GM12878 (cell line): ENCODE measurements around the gene DENND6A. TPM values are rescaled to one million over a fixed set of nuclear protein-coding genes. Genes with fewer than 3 reads are reported as not detected.

ENCODE experiments used
- ATAC-seq: fragments of 200-7000 bp; cut with Tn5 transposase; 3 replicates; pipeline ENCODE4 v1.9.1; 2020; ENCODE audit warnings: mild to moderate bottlenecking, moderate library complexity
- BruUV-seq: library from RNA; stranded (reverse); fragments of 400-500 nt; replicated peaks from 2 replicates; lab custom pipeline; 2021; lab: Mats Ljungman, UMichigan
- CTCF ChIA-PET: fragments of 300-600 bp; sonication (Branson Sonifier 250); formaldehyde crosslinking; extraction: SDS; loops from one replicate; lab custom pipeline; 2021; ENCODE audit warnings: inconsistent platforms; lab: Yijun Ruan, JAX
- POLR2A ChIA-PET: fragments of 350-600 bp; formaldehyde crosslinking; extraction: SDS; loops from one replicate; lab custom pipeline; 2021; ENCODE audit warnings: inconsistent platforms; lab: Charles Lee
- RAD21 ChIA-PET: fragments of 300-600 bp; sonication (Branson Sonifier 250); formaldehyde crosslinking; loops from one replicate; lab custom pipeline; 2023; ENCODE audit warnings: antibody characterized with exemption; ENCODE audit not compliant: unreplicated experiment; lab: Charles Lee
- SMC1A ChIA-PET: fragments of 300-600 bp; sonication (Branson Sonifier 250); formaldehyde crosslinking; loops from one replicate; lab custom pipeline; 2023; ENCODE audit not compliant: unreplicated experiment, uncharacterized antibody; lab: Charles Lee
- DNase-seq: peaks from one replicate; pipeline ENCODE4 v3.0.0-alpha.2; 2011; ENCODE audit warnings: low read depth, low spot score
- FAIRE-seq: peaks from 3 replicates; lab custom pipeline; 2011; peaks lifted over from hg19 to GRCh38; lab: Jason Lieb, UNC
- H2AFZ ChIP-seq: 2 replicates; pipeline ENCODE4 v1.6.0; 2011; ENCODE audit warnings: low read depth, low read length, control low read depth; ENCODE audit not compliant: control insufficient read depth
- H3K27ac ChIP-seq: 2 replicates; pipeline ENCODE4 v1.5.1; 2011; ENCODE audit warnings: control low read depth; ENCODE audit not compliant: control insufficient read depth, insufficient read depth
- H3K27me3 ChIP-seq, 2 experiments: replicated peaks in 1 of 2; 2 replicates each; pipeline versions ENCODE4 v1.6.0 to v1.6.1; 2011; ENCODE audit warnings: low read length in 1 of 2; ENCODE audit not compliant: control insufficient read depth in 2 of 2, insufficient read depth in 2 of 2
- H3K36me3 ChIP-seq, 2 experiments: 2 replicates each; pipeline ENCODE4 v1.5.1; 2011; ENCODE audit warnings: low read length in 1 of 2; ENCODE audit not compliant: control insufficient read depth in 2 of 2, insufficient read depth in 2 of 2
- H3K4me1 ChIP-seq: 2 replicates; pipeline ENCODE4 v1.6.1; 2011; ENCODE audit warnings: mild to moderate bottlenecking, low read length, moderate library complexity, mixed read lengths; ENCODE audit not compliant: control insufficient read depth, insufficient read depth
- H3K4me2 ChIP-seq: 2 replicates; pipeline ENCODE4 v1.6.0; 2011; ENCODE audit warnings: control low read depth; ENCODE audit not compliant: control insufficient read depth, insufficient read depth
- H3K4me3 ChIP-seq: fragments of 200-600 bp; sonication (generic); 2 replicates; pipeline ENCODE4 v1.5.1; 2016
- H3K79me2 ChIP-seq: 2 replicates; pipeline ENCODE4 v1.6.0; 2011; ENCODE audit warnings: low read length; ENCODE audit not compliant: control insufficient read depth, insufficient read depth
- H3K9ac ChIP-seq: 2 replicates; pipeline ENCODE4 v1.8.0; 2011; ENCODE audit warnings: low read length, control low read depth, mixed read lengths; ENCODE audit not compliant: control insufficient read depth, insufficient read depth
- H3K9me3 ChIP-seq: replicated peaks from 3 replicates; pipeline ENCODE4 v1.5.1; 2011; ENCODE audit warnings: mild to moderate bottlenecking, low read length; ENCODE audit not compliant: control insufficient read depth, insufficient read depth
- H4K20me1 ChIP-seq: 2 replicates; pipeline ENCODE4 v1.6.0; 2011; ENCODE audit not compliant: control insufficient read depth, insufficient read depth
- ASH2L ChIP-seq: fragments of 300-600, 200-600 bp; sonication (generic); IDR thresholded peaks from 2 replicates; pipeline ENCODE4 v1.6.1; 2017; ENCODE audit warnings: low read depth, mild to moderate bottlenecking, borderline replicate concordance
- ATF7 ChIP-seq: fragments of 450-650 bp; IDR thresholded peaks from 2 replicates; pipeline ENCODE4 v1.6.1; 2016; ENCODE audit warnings: low read depth, mild to moderate bottlenecking
- BACH1 ChIP-seq: fragments of 450-650 bp; IDR thresholded peaks from 2 replicates; pipeline ENCODE4 v1.6.1; 2017; ENCODE audit warnings: mild to moderate bottlenecking, borderline replicate concordance
- CEBPB ChIP-seq, 2 experiments: fragments of 150-350 bp in 1 of 2; IDR thresholded peaks; 2 replicates each; pipeline ENCODE4 v1.6.1; 2012 to 2014; ENCODE audit warnings: low read depth in 2 of 2, low read length in 2 of 2, borderline replicate concordance in 1 of 2, inconsistent platforms in 1 of 2
- GATAD2B ChIP-seq: fragments of 450-650 bp; conservative IDR thresholded peaks from 2 replicates; pipeline ENCODE4 v1.6.1; 2017; ENCODE audit warnings: low read depth, mild to moderate bottlenecking, moderate library complexity
- LARP7 ChIP-seq: fragments of 450-650 bp; IDR thresholded peaks from 2 replicates; pipeline ENCODE4 v1.6.1; 2017; ENCODE audit warnings: mild to moderate bottlenecking
- RAD21 ChIP-seq: IDR thresholded peaks from 2 replicates; pipeline ENCODE4 v1.6.1; 2011; ENCODE audit warnings: mild to moderate bottlenecking, low read depth, low read length, moderate library complexity; ENCODE audit not compliant: insufficient read depth
- SIX5 ChIP-seq: IDR thresholded peaks from 2 replicates; pipeline ENCODE4 v1.6.1; 2011; ENCODE audit warnings: mild to moderate bottlenecking, low read depth, low read length, moderate library complexity; ENCODE audit not compliant: severe bottlenecking
- TARDBP ChIP-seq: IDR thresholded peaks from 2 replicates; pipeline ENCODE4 v1.6.1; 2016; ENCODE audit warnings: borderline replicate concordance
- YBX1 ChIP-seq: fragments of 450-650 bp; IDR thresholded peaks from 2 replicates; pipeline ENCODE4 v1.6.1; 2016; ENCODE audit warnings: antibody characterized with exemption
- ZNF24 ChIP-seq: fragments of 450-650 bp; IDR thresholded peaks from 2 replicates; pipeline ENCODE4 v1.6.1; 2017; ENCODE audit warnings: antibody characterized with exemption, mild to moderate bottlenecking
- whole genome bisulfite sequencing: methylation state at CpG from one replicate; pipeline ENCODE4 v1.1.6; 2016; ENCODE audit warnings: low lambda C conversion rate; ENCODE audit not compliant: insufficient replicate concordance, insufficient coverage; ENCODE audit errors: missing lambda C conversion rate; 5-methylcytosine and 5-hydroxymethylcytosine counted together
- in situ Hi-C: fragments of 300-500 bp; cut with MboI; formaldehyde crosslinking; loops from 9 replicates; pipeline ENCODE4 v1.14.3; 2018; ENCODE audit warnings: mixed read lengths
- intact Hi-C: fragments of 100-400 bp; cut with micrococcal nuclease; formaldehyde crosslinking; loops from one replicate; pipeline ENCODE4 v1.14.2; 2022; ENCODE audit not compliant: unreplicated experiment
- polyA plus RNA-seq, 11 experiments: library from polyadenylated mRNA; depleted of rRNA in 4 of 11; unstranded in 6 of 11; stranded (reverse) in 5 of 11; fragments of >200 nt; fragmentation: Nextera tagmentation in 4 of 11; fragmentation: Illumina TruSeq in 1 of 11; extraction: Ambion mirVana in 4 of 11; extraction: Trizol in 1 of 11; gene quantifications; 1 replicate in 1 of 11; 2 replicates in 10 of 11; pipeline versions ENCODE4 v1.2.1 to v1.2.3, GENCODE V29; 2011 to 2016; ENCODE audit warnings: inconsistent platforms in 2 of 11, missing spikeins in 2 of 11, low read depth in 1 of 11
- total RNA-seq, 4 experiments: library from RNA; depleted of rRNA in 3 of 4; stranded (reverse); fragments of >200 nt in 3 of 4; fragmentation: Illumina TruSeq in 1 of 4; extraction: Trizol in 1 of 4; gene quantifications; 2 replicates each; pipeline versions ENCODE4 v1.2.1 to v1.2.3, GENCODE V29; 2013 to 2021
- TF ChIP-seq, protein P1 (sequence below): fragments of 450-650 bp; IDR thresholded peaks from 2 replicates; pipeline ENCODE4 v1.6.1; 2017; ENCODE audit warnings: mild to moderate bottlenecking, low read depth, inconsistent platforms; ENCODE audit not compliant: poor library complexity, severe bottlenecking
- TF ChIP-seq, protein P2 (sequence below): fragments of 450-650 bp; IDR thresholded peaks from 2 replicates; pipeline ENCODE4 v1.6.1; 2016; ENCODE audit warnings: mild to moderate bottlenecking

Gene DENND6A
- total and polyA plus RNA-seq, 10 of the 15 experiments (the other 5 are each of a cell fraction or from before 2014, with no cell fraction given) = 1.8 to 15.3 (median 10.3) TPM

DNA sequence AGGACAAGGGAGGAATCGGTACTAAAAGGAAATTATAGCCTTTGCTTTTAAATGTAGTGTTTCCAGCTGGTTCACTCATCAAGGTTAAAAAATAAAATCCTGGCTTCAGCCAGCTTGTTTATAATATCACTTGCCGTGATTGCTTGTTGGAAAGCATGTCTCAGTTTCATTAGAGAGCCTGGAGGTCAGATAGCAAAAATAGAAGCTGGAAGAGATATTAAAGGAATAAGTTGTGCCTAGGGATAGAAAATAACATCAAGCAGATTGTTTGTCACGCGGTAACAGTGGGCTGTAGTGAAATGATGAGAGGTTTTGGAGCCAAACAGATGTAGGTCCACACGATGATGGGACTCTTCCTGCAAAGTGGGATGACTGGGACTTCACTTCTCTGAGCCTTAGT lies 45.5 kb upstream of the DENND6A start:
- TF ChIP-seq ASH2L (no peak), SIX5 (no peak), TARDBP (no peak), CEBPB (IDR thresholded peaks at IDR 0.05; ENCODE audit: borderline replicate concordance in 1 of 2, low read depth in 2 of 2, low read length in 2 of 2) (no peak), YBX1 (no peak), GATAD2B (no peak), LARP7 (no peak), ATF7 (no peak), BACH1 (no peak), ZNF24 (no peak), RAD21 (no peak)
- TF ChIP-seq, protein P1, sequence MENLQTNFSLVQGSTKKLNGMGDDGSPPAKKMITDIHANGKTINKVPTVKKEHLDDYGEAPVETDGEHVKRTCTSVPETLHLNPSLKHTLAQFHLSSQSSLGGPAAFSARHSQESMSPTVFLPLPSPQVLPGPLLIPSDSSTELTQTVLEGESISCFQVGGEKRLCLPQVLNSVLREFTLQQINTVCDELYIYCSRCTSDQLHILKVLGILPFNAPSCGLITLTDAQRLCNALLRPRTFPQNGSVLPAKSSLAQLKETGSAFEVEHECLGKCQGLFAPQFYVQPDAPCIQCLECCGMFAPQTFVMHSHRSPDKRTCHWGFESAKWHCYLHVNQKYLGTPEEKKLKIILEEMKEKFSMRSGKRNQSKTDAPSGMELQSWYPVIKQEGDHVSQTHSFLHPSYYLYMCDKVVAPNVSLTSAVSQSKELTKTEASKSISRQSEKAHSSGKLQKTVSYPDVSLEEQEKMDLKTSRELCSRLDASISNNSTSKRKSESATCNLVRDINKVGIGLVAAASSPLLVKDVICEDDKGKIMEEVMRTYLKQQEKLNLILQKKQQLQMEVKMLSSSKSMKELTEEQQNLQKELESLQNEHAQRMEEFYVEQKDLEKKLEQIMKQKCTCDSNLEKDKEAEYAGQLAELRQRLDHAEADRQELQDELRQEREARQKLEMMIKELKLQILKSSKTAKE = no peak
- TF ChIP-seq, protein P2, sequence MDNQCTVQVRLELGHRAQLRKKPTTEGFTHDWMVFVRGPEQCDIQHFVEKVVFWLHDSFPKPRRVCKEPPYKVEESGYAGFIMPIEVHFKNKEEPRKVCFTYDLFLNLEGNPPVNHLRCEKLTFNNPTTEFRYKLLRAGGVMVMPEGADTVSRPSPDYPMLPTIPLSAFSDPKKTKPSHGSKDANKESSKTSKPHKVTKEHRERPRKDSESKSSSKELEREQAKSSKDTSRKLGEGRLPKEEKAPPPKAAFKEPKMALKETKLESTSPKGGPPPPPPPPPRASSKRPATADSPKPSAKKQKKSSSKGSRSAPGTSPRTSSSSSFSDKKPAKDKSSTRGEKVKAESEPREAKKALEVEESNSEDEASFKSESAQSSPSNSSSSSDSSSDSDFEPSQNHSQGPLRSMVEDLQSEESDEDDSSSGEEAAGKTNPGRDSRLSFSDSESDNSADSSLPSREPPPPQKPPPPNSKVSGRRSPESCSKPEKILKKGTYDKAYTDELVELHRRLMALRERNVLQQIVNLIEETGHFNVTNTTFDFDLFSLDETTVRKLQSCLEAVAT = no peak
- no peak overlapping the region for H2AFZ ChIP-seq
- H3K4me1 ChIP-seq = no peaks in the 10 kb centered on the region
- no peaks in the 10 kb centered on the region for H3K27me3 ChIP-seq
- H4K20me1 ChIP-seq = no peaks in the 10 kb centered on the region
- H3K9me3 ChIP-seq = no peaks in the 10 kb centered on the region
- ATAC-seq (no peak), DNase-seq (no peak), FAIRE-seq (no peak)
- intact Hi-C loops = no loop called here
- WGBS = 66% methylated on average over 5 of the region's 5 CpGs
- H3K36me3 ChIP-seq = no peaks in the 10 kb centered on the region
- ChIA-PET CTCF (interaction anchor here (1.1 kb wide), 1 partner anchor 341 kb away, joined by 3 read pairs; no protein-coding TSS in a partner anchor), POLR2A (interaction anchor here (0.6 kb wide), 1 partner anchor 115 kb away, joined by 3 read pairs; no protein-coding TSS in a partner anchor), SMC1A (no interaction called here), RAD21 (no interaction called here)
- no peak overlapping the region for H3K4me2 ChIP-seq
- no peaks in the 10 kb centered on the region for H3K79me2 ChIP-seq
- no peak overlapping the region for H3K9ac ChIP-seq
- in situ Hi-C loops = no loop called here
- H3K4me3 ChIP-seq = no peak overlapping the region
- BruUV-seq = no TSS peak
- H3K27ac ChIP-seq = no peak overlapping the region
